ENCODE measurements around the gene LEMD2. TPM values are rescaled to one million over a fixed set of nuclear protein-coding genes. Genes with fewer than 3 reads are reported as not detected.

The LEMD2 gene
- total RNA-seq, 2 donors from 2014 or later: 62.0 to 75.8 TPM

DNA sequence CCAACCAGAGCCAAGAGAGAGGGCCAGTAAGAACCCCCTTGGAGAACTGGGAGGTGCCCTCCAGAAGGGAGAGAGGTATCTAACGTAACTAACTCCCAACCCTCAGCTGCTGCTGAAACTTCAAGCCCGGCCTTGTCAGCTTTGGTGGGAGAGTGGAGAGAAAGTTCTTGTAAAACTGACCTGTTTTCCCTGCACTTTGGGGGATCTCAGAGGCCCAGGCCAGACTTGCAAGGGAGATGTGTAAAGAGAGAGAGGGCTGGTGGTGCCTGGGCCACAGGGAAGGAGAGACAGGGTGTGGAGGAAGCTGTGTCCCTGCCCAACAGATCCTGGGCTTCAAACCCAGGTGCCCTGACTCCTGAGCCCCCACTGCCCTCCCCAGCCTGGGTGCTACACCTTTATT lies 24.9 kb downstream of the LEMD2 start:
- no peaks in the 10 kb centered on the region for H3K4me1 Mint-ChIP-seq
- Histone ChIP-seq H3K9me3 (ENCODE audit: control insufficient read depth, low read length) (no peaks in the 10 kb centered on the region), H3K27me3 (ENCODE audit: control insufficient read depth, insufficient read depth, low read length, poor library complexity, severe bottlenecking) (no peaks in the 10 kb centered on the region), H3K27ac (ENCODE audit: low read depth, low read length) (no peak overlapping the region), H3K36me3 (ENCODE audit: control insufficient read depth, insufficient read depth, low read length) (no peaks in the 10 kb centered on the region), H3K9ac (ENCODE audit: extremely low read depth, low read length, poor library complexity, severe bottlenecking) (no peak overlapping the region), H3K4me3 (ENCODE audit: low read length) (no peak overlapping the region), H3K4me1 (ENCODE audit: control insufficient read depth, insufficient read depth, low read length) (no peaks in the 10 kb centered on the region)
- TF ChIP-seq, protein P1, sequence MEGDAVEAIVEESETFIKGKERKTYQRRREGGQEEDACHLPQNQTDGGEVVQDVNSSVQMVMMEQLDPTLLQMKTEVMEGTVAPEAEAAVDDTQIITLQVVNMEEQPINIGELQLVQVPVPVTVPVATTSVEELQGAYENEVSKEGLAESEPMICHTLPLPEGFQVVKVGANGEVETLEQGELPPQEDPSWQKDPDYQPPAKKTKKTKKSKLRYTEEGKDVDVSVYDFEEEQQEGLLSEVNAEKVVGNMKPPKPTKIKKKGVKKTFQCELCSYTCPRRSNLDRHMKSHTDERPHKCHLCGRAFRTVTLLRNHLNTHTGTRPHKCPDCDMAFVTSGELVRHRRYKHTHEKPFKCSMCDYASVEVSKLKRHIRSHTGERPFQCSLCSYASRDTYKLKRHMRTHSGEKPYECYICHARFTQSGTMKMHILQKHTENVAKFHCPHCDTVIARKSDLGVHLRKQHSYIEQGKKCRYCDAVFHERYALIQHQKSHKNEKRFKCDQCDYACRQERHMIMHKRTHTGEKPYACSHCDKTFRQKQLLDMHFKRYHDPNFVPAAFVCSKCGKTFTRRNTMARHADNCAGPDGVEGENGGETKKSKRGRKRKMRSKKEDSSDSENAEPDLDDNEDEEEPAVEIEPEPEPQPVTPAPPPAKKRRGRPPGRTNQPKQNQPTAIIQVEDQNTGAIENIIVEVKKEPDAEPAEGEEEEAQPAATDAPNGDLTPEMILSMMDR (conservative IDR thresholded peaks at IDR 0.05): no peak
- WGBS, 2 experiments (ENCODE audit: insufficient coverage in 1 of 2, insufficient read length in 1 of 2): 95% methylated on average over 2 of the region's 2 CpGs; no CpG with 5 or more reads in 1 of the 2 experiments
- no peaks in the 10 kb centered on the region for H3K36me3 Mint-ChIP-seq (ENCODE audit: low read depth)
- peaks cover 6% of the 10 kb centered on the region for H3K9me3 Mint-ChIP-seq
- no peak for DNase-seq
- peaks cover 8% of the 10 kb centered on the region for H3K27me3 Mint-ChIP-seq (ENCODE audit: insufficient read depth)
- no peak overlapping the region for H3K27ac Mint-ChIP-seq
- H3K4me3 Mint-ChIP-seq: no peak overlapping the region

DNA sequence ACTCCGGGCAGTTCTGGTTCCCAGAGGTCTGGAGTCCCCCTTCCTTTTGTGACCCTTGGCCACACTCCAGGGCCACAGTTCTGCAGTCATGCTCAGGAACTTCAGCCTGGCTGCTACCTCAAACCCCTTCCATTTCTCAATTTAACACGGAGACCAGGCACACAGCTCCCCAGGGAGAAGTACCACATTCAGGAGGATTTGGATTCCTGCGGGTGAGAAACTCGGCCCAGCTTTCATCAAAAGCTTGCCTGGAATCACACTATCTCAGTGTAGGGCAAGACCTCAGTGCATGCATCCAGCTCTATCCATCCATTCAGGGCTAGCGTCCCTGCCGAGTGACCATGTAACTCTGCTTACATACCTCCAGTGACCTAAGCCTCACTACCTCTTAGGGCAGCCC lies 25.4 kb downstream of the LEMD2 start:
- Histone ChIP-seq H3K4me3 (ENCODE audit: low read length) (no peak overlapping the region), H3K27ac (ENCODE audit: low read depth, low read length) (no peak overlapping the region), H3K27me3 (ENCODE audit: control insufficient read depth, insufficient read depth, low read length, poor library complexity, severe bottlenecking) (no peaks in the 10 kb centered on the region), H3K9me3 (ENCODE audit: control insufficient read depth, low read length) (no peaks in the 10 kb centered on the region), H3K9ac (ENCODE audit: extremely low read depth, low read length, poor library complexity, severe bottlenecking) (no peak overlapping the region), H3K36me3 (ENCODE audit: control insufficient read depth, insufficient read depth, low read length) (no peaks in the 10 kb centered on the region), H3K4me1 (ENCODE audit: control insufficient read depth, insufficient read depth, low read length) (no peaks in the 10 kb centered on the region)
- peaks cover 6% of the 10 kb centered on the region for H3K9me3 Mint-ChIP-seq
- peaks cover 8% of the 10 kb centered on the region for H3K27me3 Mint-ChIP-seq (ENCODE audit: insufficient read depth)
- H3K36me3 Mint-ChIP-seq (ENCODE audit: low read depth): no peaks in the 10 kb centered on the region
- TF ChIP-seq, protein P1 (conservative IDR thresholded peaks at IDR 0.05): no peak
- WGBS, 2 experiments (ENCODE audit: insufficient coverage in 1 of 2, insufficient read length in 1 of 2): 88 to 92% methylated on average over 4 to 6 of the region's 6 CpGs
- peak overlapping the region; percentile 10 for H3K27ac Mint-ChIP-seq
- DNase-seq: no peak
- no peak overlapping the region for H3K4me3 Mint-ChIP-seq
- H3K4me1 Mint-ChIP-seq: no peaks in the 10 kb centered on the region

DNA sequence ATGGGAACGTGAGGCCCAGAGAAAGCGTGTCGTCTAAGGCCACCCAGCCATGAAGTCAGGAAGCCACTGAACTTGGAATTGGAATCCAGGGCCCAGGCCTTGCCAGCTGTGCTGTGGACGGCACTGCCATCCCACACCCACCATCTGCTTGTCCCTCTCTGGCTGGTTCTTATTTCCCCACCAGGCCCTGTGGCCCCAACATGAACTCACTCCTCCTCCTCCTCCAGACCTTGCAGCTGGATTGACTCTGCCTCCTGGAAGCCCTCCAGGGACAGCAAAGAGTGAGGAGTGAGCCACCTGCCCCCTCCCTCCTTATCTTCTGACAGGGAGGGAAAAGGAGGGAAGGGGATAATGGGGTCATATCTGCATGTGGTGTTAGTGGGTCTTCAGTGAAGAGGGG lies 26.2 kb downstream of the LEMD2 start:
- H3K4me3 Mint-ChIP-seq: no peak overlapping the region
- no peak for DNase-seq
- Histone ChIP-seq H3K9ac (ENCODE audit: extremely low read depth, low read length, poor library complexity, severe bottlenecking) (no peak overlapping the region), H3K4me1 (ENCODE audit: control insufficient read depth, insufficient read depth, low read length) (no peaks in the 10 kb centered on the region), H3K9me3 (ENCODE audit: control insufficient read depth, low read length) (no peaks in the 10 kb centered on the region), H3K4me3 (ENCODE audit: low read length) (no peak overlapping the region), H3K27ac (ENCODE audit: low read depth, low read length) (no peak overlapping the region), H3K36me3 (ENCODE audit: control insufficient read depth, insufficient read depth, low read length) (no peaks in the 10 kb centered on the region), H3K27me3 (ENCODE audit: control insufficient read depth, insufficient read depth, low read length, poor library complexity, severe bottlenecking) (no peaks in the 10 kb centered on the region)
- TF ChIP-seq, protein P1 (conservative IDR thresholded peaks at IDR 0.05): no peak
- H3K27me3 Mint-ChIP-seq (ENCODE audit: insufficient read depth): peaks cover 5% of the 10 kb centered on the region
- H3K9me3 Mint-ChIP-seq: peaks cover 6% of the 10 kb centered on the region
- H3K36me3 Mint-ChIP-seq (ENCODE audit: low read depth): no peaks in the 10 kb centered on the region
- no peak overlapping the region for H3K27ac Mint-ChIP-seq
- WGBS, 2 experiments (ENCODE audit: insufficient coverage in 1 of 2, insufficient read length in 1 of 2): 95 to 100% methylated on average over 3 to 4 of the region's 4 CpGs
- H3K4me1 Mint-ChIP-seq: no peaks in the 10 kb centered on the region
